SK-N-SH (cell line): ENCODE data around the gene SULF2. TPM values are rescaled to one million over a fixed set of nuclear protein-coding genes. Genes with fewer than 3 reads are reported as not detected.

Experiments
- CTCF ChIA-PET: fragments of 300-600, 350-600 bp; formaldehyde crosslinking; extraction: SDS; loops from one replicate; lab custom pipeline; 2021; lab: Yijun Ruan, JAX
- POLR2A ChIA-PET: fragments of 350-600 bp; sonication (Branson Sonifier 250); formaldehyde crosslinking; extraction: SDS; loops from one replicate; lab custom pipeline; 2020; ENCODE audit warnings: antibody characterized with exemption, inconsistent platforms; lab: Yijun Ruan, JAX
- DNase-seq: peaks from one replicate; pipeline ENCODE4 v3.0.0; 2012
- H2AFZ ChIP-seq: fragments of 200-600 bp; sonication (generic); 2 replicates; pipeline ENCODE4 v1.8.1; 2016; ENCODE audit warnings: antibody characterized with exemption, mild to moderate bottlenecking, low read depth
- H3F3A ChIP-seq: fragments of 200-600 bp; sonication (generic); replicated peaks from 2 replicates; pipeline ENCODE3; 2016; ENCODE audit warnings: antibody characterized with exemption, mild to moderate bottlenecking; ENCODE audit not compliant: insufficient read depth
- H3K27ac ChIP-seq, 2 experiments: fragments of 200-500 bp in 1 of 2; fragments of 200-600 bp in 1 of 2; sonication (Bioruptor generic) in 1 of 2; sonication (generic), shearing (Covaris generic) in 1 of 2; 2 replicates each; pipeline versions ENCODE4 v1.5.1 to v1.6.1; 2014 to 2016; ENCODE audit warnings: low read depth in 2 of 2, inconsistent platforms in 1 of 2, low read length in 1 of 2, mild to moderate bottlenecking in 1 of 2, mixed read lengths in 1 of 2
- H3K27me3 ChIP-seq: fragments of 200-600 bp; sonication (generic), shearing (Covaris generic); 2 replicates; pipeline ENCODE4 v1.6.1; 2016; ENCODE audit warnings: mixed run types; ENCODE audit not compliant: insufficient read depth
- H3K36me3 ChIP-seq, 2 experiments: fragments of 200-500 bp in 1 of 2; fragments of 200-600 bp in 1 of 2; sonication (Bioruptor generic) in 1 of 2; sonication (generic) in 1 of 2; replicated peaks in 1 of 2; 2 replicates each; pipeline versions ENCODE3 to v1.5.1; 2014 to 2016; ENCODE audit warnings: low read length in 1 of 2, mild to moderate bottlenecking in 1 of 2; ENCODE audit not compliant: insufficient read depth in 2 of 2, control insufficient read depth in 1 of 2
- H3K4me1 ChIP-seq, 2 experiments: fragments of 200-500 bp in 1 of 2; fragments of 200-600 bp in 1 of 2; sonication (Bioruptor generic) in 1 of 2; sonication (generic), shearing (Covaris generic) in 1 of 2; 2 replicates each; pipeline versions ENCODE4 v1.5.1 to v1.6.1; 2014 to 2016; ENCODE audit warnings: low read depth in 1 of 2, low read length in 1 of 2, mixed run types in 1 of 2; ENCODE audit not compliant: insufficient read depth in 2 of 2, control insufficient read depth in 1 of 2
- H3K4me2 ChIP-seq: fragments of 200-600 bp; sonication (generic), shearing (Covaris generic); 2 replicates; pipeline ENCODE4 v1.6.1; 2017; ENCODE audit warnings: mixed run types
- H3K4me3 ChIP-seq, 2 experiments: fragments of 200-500 bp in 1 of 2; fragments of 200-600 bp in 1 of 2; sonication (Bioruptor generic) in 1 of 2; sonication (generic), shearing (Covaris generic) in 1 of 2; 2 replicates each; pipeline versions ENCODE4 v1.5.1 to v1.8.1; 2014 to 2016; ENCODE audit warnings: low read depth in 2 of 2, inconsistent platforms in 1 of 2, low read length in 1 of 2, mild to moderate bottlenecking in 1 of 2, mixed read lengths in 1 of 2, moderate library complexity in 1 of 2
- H3K79me2 ChIP-seq: fragments of 200-600 bp; sonication (generic); 2 replicates; pipeline ENCODE4 v1.8.1; 2017; ENCODE audit warnings: mild to moderate bottlenecking; ENCODE audit not compliant: insufficient read depth
- H3K9ac ChIP-seq: fragments of 200-600 bp; sonication (generic); 2 replicates; pipeline ENCODE4 v1.6.1; 2017; ENCODE audit warnings: mixed run types
- H3K9me2 ChIP-seq: fragments of 200-600 bp; sonication (generic); 2 replicates; pipeline ENCODE4 v1.6.1; 2017; ENCODE audit warnings: mixed run types
- H3K9me3 ChIP-seq: fragments of 200-600 bp; sonication (generic); 2 replicates; pipeline ENCODE4 v1.6.1; 2017; ENCODE audit warnings: mixed run types, mild to moderate bottlenecking, moderate library complexity
- H4K20me1 ChIP-seq: fragments of 200-600 bp; sonication (generic); 2 replicates; pipeline ENCODE4 v1.6.1; 2017; ENCODE audit warnings: mild to moderate bottlenecking, mixed run types; ENCODE audit not compliant: insufficient read depth
- ELF1 ChIP-seq: IDR thresholded peaks from 2 replicates; pipeline ENCODE4 v1.4.0; 2012
- EP300 ChIP-seq, 2 experiments: IDR thresholded peaks; 2 replicates each; pipeline versions ENCODE4 v1.4.0 to v1.6.1; 2012; ENCODE audit warnings: borderline replicate concordance in 1 of 2, low read depth in 1 of 2, low read length in 1 of 2
- FOXM1 ChIP-seq: IDR thresholded peaks from 2 replicates; pipeline ENCODE4 v1.4.0; 2012; ENCODE audit warnings: low read depth, mild to moderate bottlenecking
- JUND ChIP-seq: IDR thresholded peaks from 2 replicates; pipeline ENCODE4 v1.4.0; 2012
- MAX ChIP-seq: IDR thresholded peaks from 2 replicates; pipeline ENCODE4 v1.4.0; 2012; ENCODE audit warnings: low read depth
- MEF2A ChIP-seq: IDR thresholded peaks from 2 replicates; pipeline ENCODE4 v1.4.0; 2012; ENCODE audit warnings: low read depth, borderline replicate concordance
- MXI1 ChIP-seq: IDR thresholded peaks from 2 replicates; pipeline ENCODE4 v1.6.1; 2012; ENCODE audit warnings: mild to moderate bottlenecking, low read depth, low read length, improper control_type of control experiment
- NFIC ChIP-seq: IDR thresholded peaks from 2 replicates; pipeline ENCODE4 v1.4.0; 2012; ENCODE audit warnings: borderline replicate concordance
- PBX3 ChIP-seq: IDR thresholded peaks from 2 replicates; pipeline ENCODE4; 2012
- REST ChIP-seq: IDR thresholded peaks from 2 replicates; pipeline ENCODE4 v1.6.1; 2012; ENCODE audit warnings: mild to moderate bottlenecking, low read depth, low read length, moderate library complexity
- RFX5 ChIP-seq: IDR thresholded peaks from 2 replicates; pipeline ENCODE4 v1.6.1; 2012; ENCODE audit warnings: mild to moderate bottlenecking, improper control_type of control experiment, low read length
- TCF12 ChIP-seq: IDR thresholded peaks from 2 replicates; pipeline ENCODE4 v1.4.0; 2012
- WGBS: methylation state at CpG from one replicate; pipeline ENCODE4 v1.1.6; 2017; ENCODE audit warnings: low lambda C conversion rate; 5-methylcytosine and 5-hydroxymethylcytosine counted together
- polyA plus RNA-seq, 3 experiments: library from polyadenylated mRNA; depleted of rRNA; stranded (reverse); fragments of >200 nt; gene quantifications; 2 replicates each; pipeline ENCODE4 v1.2.3, GENCODE V29; 2012

Gene SULF2
- polyA plus RNA-seq, 1 of the 3 experiments (the other 2 are of a cell fraction) = 20.2 TPM

GRCh38 chr20:47699818-47700217, 85.5 kb downstream of the SULF2 start:
- H3K9ac ChIP-seq = no peak overlapping the region
- no peak for DNase-seq
- H3K4me1 ChIP-seq = peaks cover 0 to 3% of the 10 kb centered on the region in 2 experiments; a peak in 2 of 4 replicates
- WGBS = 64% methylated on average over 1 of the region's 1 CpG
- H3K9me2 ChIP-seq = no peaks in the 10 kb centered on the region
- no peak overlapping the region for H3K27ac ChIP-seq
- ChIA-PET POLR2A (no interaction called here), CTCF (interaction anchor here (1.0 to 1.1 kb wide), 2 partner anchors 9 to 25 kb away, joined by 3 to 4 read pairs; no protein-coding TSS in a partner anchor)
- H4K20me1 ChIP-seq = no peaks in the 10 kb centered on the region
- H3K4me3 ChIP-seq = no peak overlapping the region
- no peak overlapping the region for H2AFZ ChIP-seq
- no peaks in the 10 kb centered on the region for H3K9me3 ChIP-seq
- H3F3A ChIP-seq = no peaks in the 10 kb centered on the region
- TF ChIP-seq TCF12 (no peak), RFX5 (no peak), MXI1 (no peak), MEF2A (no peak), EP300 (IDR thresholded peaks at IDR 0.05; ENCODE audit: borderline replicate concordance in 1 of 2, low read depth in 1 of 2, low read length in 1 of 2) (no peak)
- H3K4me2 ChIP-seq = no peak overlapping the region
- no peaks in the 10 kb centered on the region for H3K79me2 ChIP-seq
- no peaks in the 10 kb centered on the region for H3K27me3 ChIP-seq
- H3K36me3 ChIP-seq = no peaks in the 10 kb centered on the region

GRCh38 chr20:47698142-47698541, 87.1 kb downstream of the SULF2 start:
- POLR2A ChIA-PET = no interaction called here
- H3K79me2 ChIP-seq = no peaks in the 10 kb centered on the region
- no peak overlapping the region for H2AFZ ChIP-seq
- H3K4me3 ChIP-seq = no peak overlapping the region
- 86% methylated on average over 5 of the region's 6 CpGs for WGBS
- H3K27ac ChIP-seq = no peak overlapping the region
- TF ChIP-seq MAX = no peak
- TF ChIP-seq REST = no peak
- TF ChIP-seq FOXM1 = no peak
- no peak for TF ChIP-seq JUND
- TF ChIP-seq PBX3 = no peak
- TF ChIP-seq ELF1 = no peak
- no peak for TF ChIP-seq EP300 (IDR thresholded peaks at IDR 0.05; ENCODE audit: borderline replicate concordance in 1 of 2, low read depth in 1 of 2, low read length in 1 of 2)
- no peak for TF ChIP-seq MEF2A
- TF ChIP-seq NFIC = no peak
- H3K4me2 ChIP-seq = no peak overlapping the region
- CTCF ChIA-PET = interaction anchor here (0.6 kb wide), 2 partner anchors 21 to 24 kb away, joined by 3 read pairs; no protein-coding TSS in a partner anchor
- no peaks in the 10 kb centered on the region for H3K9me2 ChIP-seq
- no peaks in the 10 kb centered on the region for H4K20me1 ChIP-seq
- H3F3A ChIP-seq = no peaks in the 10 kb centered on the region
- DNase-seq = no peak
- no peaks in the 10 kb centered on the region for H3K36me3 ChIP-seq
- H3K9ac ChIP-seq = no peak overlapping the region
- no peaks in the 10 kb centered on the region for H3K27me3 ChIP-seq
- H3K4me1 ChIP-seq = peaks cover 0 to 3% of the 10 kb centered on the region in 2 experiments; a peak in 2 of 4 replicates
- H3K9me3 ChIP-seq = no peaks in the 10 kb centered on the region
